ACC112 (cell line): ENCODE results near the gene PKP1.

Experiments
- H2AFZ ChIP-seq: fragments of 200-600 bp; sonication (generic); one replicate; pipeline ENCODE4 v1.6.0; 2017; ENCODE audit warnings: antibody characterized with exemption, low read length; ENCODE audit not compliant: unreplicated experiment
- H3K27ac ChIP-seq: fragments of 200-600 bp; sonication (generic); 2 replicates; pipeline ENCODE4 v1.5.1; 2014; ENCODE audit warnings: low read depth, mild to moderate bottlenecking, antibody characterized with exemption, low read length, moderate library complexity
- H3K27me3 ChIP-seq: fragments of 200-600 bp; sonication (generic); 2 replicates; pipeline ENCODE4 v1.6.1; 2014; ENCODE audit warnings: mild to moderate bottlenecking, antibody characterized with exemption, low read length, moderate library complexity, mixed read lengths; ENCODE audit not compliant: insufficient read depth
- H3K36me3 ChIP-seq: fragments of 200-600 bp; sonication (generic); 2 replicates; pipeline ENCODE4 v1.6.1; 2016; ENCODE audit warnings: mild to moderate bottlenecking, antibody characterized with exemption, low read length, moderate library complexity, mixed read lengths; ENCODE audit not compliant: insufficient read depth
- H3K4me1 ChIP-seq: fragments of 200-600 bp; sonication (generic); one replicate; pipeline ENCODE4 v1.6.1; 2016; ENCODE audit warnings: low read length, mixed read lengths; ENCODE audit not compliant: insufficient read depth, unreplicated experiment, control insufficient read depth
- H3K4me3 ChIP-seq: fragments of 200-600 bp; sonication (generic); 2 replicates; pipeline ENCODE4 v1.5.1; 2014; ENCODE audit warnings: mild to moderate bottlenecking, low read depth, low read length
- H3K79me2 ChIP-seq: fragments of 200-600 bp; sonication (generic); one replicate; pipeline ENCODE4 v1.6.0; 2016; ENCODE audit warnings: low read length; ENCODE audit not compliant: control insufficient read depth, unreplicated experiment, insufficient read depth

PKP1 gene

DNA sequence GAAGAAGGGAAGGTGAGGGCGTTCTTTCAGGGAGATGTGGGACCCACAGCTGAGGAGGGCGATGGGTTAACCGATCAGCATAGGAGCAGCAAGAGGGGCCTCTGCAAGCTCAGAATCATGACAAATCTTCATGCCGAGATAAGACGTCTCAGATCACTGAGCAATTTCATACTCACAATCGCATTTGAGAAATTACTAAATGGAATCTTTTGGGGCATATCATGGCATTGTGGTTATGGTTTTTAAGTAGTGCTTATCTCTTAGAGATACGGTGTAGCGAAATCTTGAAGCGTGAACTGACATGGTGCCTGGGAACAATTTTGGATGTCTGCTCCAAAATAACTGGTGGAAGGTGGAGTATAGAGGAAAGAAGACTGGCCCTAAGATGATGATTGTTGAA is 88.0 kb downstream of the PKP1 start:
- Histone ChIP-seq H3K36me3 (no peaks in the 10 kb centered on the region), H3K4me3 (no peak overlapping the region), H3K27ac (no peak overlapping the region), H3K27me3 (peaks cover 100% of the 10 kb centered on the region), H2AFZ (no peak overlapping the region), H3K79me2 (no peaks in the 10 kb centered on the region), H3K4me1 (no peaks in the 10 kb centered on the region)

DNA sequence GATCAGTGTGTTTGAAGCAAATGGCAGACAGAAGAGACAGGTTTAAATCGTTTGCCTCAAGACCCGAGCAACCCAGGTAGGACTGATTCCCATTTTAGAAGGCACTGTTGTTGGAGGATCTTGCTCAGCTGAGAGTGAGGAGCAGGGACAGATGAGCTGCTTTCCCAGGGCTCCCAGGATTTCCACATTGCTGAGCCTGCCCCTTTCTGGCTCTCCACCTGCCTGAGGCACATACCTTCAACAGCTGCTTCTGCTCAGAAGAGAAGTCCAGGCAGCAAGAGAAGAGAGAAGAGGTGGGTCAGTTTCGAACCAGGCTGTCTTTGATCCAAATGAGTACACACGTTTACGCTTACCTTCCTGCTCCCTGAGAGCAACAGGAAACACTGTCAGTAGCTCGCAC is 88.5 kb downstream of the PKP1 start:
- no peaks in the 10 kb centered on the region for H3K36me3 ChIP-seq
- no peak overlapping the region for H3K27ac ChIP-seq
- H3K4me3 ChIP-seq, result no peak overlapping the region
- peaks cover 96% of the 10 kb centered on the region for H3K27me3 ChIP-seq
- no peaks in the 10 kb centered on the region for H3K4me1 ChIP-seq
- H3K79me2 ChIP-seq, result no peaks in the 10 kb centered on the region
- no peak overlapping the region for H2AFZ ChIP-seq

DNA sequence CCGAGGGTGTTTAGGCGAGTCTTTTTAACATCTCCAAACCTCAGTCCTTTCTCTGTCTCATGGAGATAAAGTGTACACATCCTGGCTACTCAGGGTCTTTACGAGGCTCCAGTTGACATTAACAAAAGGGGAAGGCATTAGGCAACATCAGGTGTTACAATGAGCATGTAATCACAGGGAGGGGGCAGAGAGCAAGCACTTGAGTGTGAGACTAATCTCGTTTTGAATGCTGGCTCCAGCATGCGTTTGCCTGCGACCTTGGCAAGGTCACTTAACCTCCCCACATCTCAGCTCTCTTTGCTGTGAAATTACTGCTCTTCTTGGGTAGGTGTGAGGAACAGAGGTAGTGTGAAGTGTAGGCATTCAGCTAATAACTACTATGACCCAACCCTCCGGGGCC is 91.1 kb downstream of the PKP1 start:
- H3K36me3 ChIP-seq, result no peaks in the 10 kb centered on the region
- H3K27me3 ChIP-seq, result peaks cover 70% of the 10 kb centered on the region
- no peaks in the 10 kb centered on the region for H3K79me2 ChIP-seq
- no peak overlapping the region for H3K27ac ChIP-seq
- no peak overlapping the region for H3K4me3 ChIP-seq
- no peak overlapping the region for H2AFZ ChIP-seq
- H3K4me1 ChIP-seq, result no peaks in the 10 kb centered on the region

DNA sequence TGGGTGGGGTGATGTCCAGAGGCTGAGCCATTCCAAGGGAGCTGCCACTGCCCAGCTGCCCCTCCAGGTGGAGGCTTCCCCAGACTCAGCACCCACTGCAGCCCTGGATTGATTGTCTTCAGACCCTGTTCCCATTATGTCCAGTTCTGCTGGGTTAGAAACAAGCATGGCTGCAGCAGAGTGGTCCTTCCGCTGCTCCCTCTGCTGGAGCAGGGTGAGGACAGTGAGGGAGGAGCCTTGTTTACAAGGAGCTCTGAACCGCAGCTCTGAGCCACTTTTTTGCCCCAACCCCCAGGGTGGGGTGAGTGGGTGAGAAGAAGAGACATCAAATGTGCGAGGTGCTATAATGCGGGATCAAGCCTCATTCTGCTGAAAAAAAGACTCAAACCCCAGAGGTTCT is 91.9 kb downstream of the PKP1 start:
- Histone ChIP-seq H2AFZ (no peak overlapping the region), H3K4me1 (no peaks in the 10 kb centered on the region), H3K4me3 (no peak overlapping the region), H3K36me3 (no peaks in the 10 kb centered on the region), H3K27me3 (peaks cover 62% of the 10 kb centered on the region), H3K27ac (no peak overlapping the region), H3K79me2 (no peaks in the 10 kb centered on the region)

DNA sequence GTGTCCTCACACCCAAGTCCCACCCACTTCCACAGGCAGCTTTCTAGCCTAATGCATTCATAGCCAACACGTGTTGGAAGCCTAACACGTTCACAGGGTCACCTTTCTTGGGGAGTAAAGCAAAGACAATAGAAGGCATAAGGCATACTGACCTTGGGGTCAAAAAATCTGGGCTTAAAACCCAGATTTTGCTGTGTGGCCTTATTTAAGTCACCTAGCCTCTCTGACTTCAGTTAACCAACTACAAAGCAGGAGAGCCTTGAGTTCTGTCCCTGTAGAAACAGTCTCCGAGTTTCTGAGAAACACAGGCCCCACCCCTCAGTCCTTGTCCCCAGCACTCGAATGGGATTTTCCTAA is 92.8 kb downstream of the PKP1 start:
- Histone ChIP-seq H3K4me1 (no peaks in the 10 kb centered on the region), H3K4me3 (no peak overlapping the region), H3K27me3 (peaks cover 53% of the 10 kb centered on the region)

DNA sequence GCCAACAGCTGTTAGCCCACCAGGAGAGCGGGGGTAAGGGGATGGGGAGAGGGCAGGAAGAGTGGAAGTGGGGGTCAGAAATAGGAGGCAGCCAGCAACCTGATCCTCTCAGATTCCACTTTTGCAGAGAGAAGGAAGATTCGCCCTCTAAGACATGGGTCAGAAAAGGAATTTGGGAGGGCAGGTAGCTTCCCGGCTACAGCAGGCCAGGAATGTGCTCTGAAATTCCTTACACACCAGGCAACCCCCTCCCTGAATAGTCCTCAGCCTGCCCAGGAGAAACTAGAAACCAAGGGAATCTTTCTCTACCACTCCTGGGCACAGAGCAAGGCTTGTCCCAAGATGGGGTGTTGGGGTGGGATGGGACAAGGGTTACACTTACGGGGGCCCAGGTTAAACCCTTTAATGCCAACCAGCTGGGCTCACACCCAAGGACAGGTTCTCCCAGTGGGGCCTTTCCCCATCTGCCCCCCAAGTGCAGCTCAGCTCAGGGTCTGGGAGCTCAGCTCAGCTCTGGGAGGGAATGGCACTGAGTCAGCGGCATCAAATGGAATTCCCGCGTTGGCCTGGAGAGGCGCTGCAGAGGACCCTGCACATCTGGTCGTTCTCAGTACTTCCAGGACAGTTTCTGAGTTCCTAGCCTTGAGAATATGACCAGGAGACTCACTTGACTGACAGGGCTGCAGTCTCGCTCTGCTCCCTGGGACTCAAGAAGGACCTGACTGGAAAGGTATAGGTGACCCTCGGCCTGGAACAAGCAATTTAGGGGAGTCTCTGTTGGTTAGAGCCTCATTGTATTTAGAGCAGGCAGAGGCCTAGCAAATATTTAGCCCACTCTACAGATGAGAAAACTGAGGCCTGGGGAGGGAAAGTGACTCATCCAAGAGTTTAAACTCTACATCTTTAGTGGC is 93.4 kb downstream of the PKP1 start:
- peaks cover 47% of the 10 kb centered on the region for H3K27me3 ChIP-seq
- no peak overlapping the region for H3K27ac ChIP-seq
- H3K79me2 ChIP-seq, result no peaks in the 10 kb centered on the region
- no peaks in the 10 kb centered on the region for H3K4me1 ChIP-seq
- H3K4me3 ChIP-seq, result no peak overlapping the region
- no peaks in the 10 kb centered on the region for H3K36me3 ChIP-seq
- H2AFZ ChIP-seq, result no peak overlapping the region

More for the DNA sequence above, 92.8 kb downstream of the PKP1 start:
- Histone ChIP-seq H2AFZ (no peak overlapping the region), H3K27ac (no peak overlapping the region), H3K79me2 (no peaks in the 10 kb centered on the region), H3K36me3 (no peaks in the 10 kb centered on the region)

DNA sequence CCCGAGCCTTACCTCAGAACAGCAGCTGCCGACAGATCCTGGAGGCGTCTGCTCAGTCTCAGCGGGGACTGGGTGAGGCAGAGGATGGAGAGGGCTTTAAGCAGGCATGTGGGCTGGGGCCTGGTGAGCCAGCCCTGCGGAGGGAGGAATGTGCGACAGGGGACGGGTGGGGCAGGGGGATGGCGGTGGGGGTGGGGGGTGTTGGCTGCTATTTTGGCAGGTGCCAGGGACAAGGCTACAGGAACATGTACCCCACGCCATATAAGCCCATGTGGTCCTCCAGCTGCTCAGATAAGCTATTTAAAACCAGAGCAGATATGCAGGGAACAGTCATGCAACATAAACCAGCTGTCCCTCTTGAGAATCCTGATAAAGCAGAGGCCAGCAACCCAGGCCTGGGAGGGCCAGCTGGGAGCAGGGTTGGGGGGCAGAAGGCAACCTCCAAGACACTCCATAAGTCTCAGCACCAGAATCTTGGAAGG is 94.3 kb downstream of the PKP1 start, which contains the start of gene TNNT2:
Gene TNNT2 (minus strand): TSS at position 70 of the 482 bp plus-strand sequence. CDS start 4,426 bp downstream, outside the sequence.
- Histone ChIP-seq H3K27me3 (peaks cover 37% of the 10 kb centered on the region), H3K27ac (no peak within 1 kb of the TSS), H3K4me1 (no peaks in the 10 kb centered on the region), H3K4me3 (no peak within 1 kb of the TSS), H2AFZ (no peak within 1 kb of the TSS), H3K79me2 (no peaks in the 10 kb centered on the region), H3K36me3 (no peaks in the 10 kb centered on the region)

DNA sequence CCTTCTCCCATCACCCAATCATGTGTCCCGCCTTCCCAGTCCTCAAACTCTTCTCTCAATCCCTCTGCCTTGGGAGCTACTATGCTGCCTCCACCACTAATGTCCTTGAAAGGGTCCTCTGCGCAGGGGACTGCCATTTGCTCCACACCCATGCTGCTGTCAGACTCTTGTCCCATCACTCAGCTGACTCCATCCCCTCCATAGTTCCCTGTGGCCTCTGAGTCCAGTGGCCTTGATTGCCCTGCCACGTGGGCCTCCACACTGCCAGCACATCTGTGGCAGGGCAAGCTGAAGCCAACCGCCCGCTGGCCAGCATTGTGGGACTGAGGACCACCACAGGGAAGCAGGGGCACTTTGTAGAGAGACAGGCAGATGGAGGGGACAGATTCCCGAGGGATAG is 95.5 kb downstream of the PKP1 start:
- Histone ChIP-seq H3K27ac (no peak overlapping the region), H3K4me1 (peaks cover 5% of the 10 kb centered on the region), H3K27me3 (peaks cover 26% of the 10 kb centered on the region)

DNA sequence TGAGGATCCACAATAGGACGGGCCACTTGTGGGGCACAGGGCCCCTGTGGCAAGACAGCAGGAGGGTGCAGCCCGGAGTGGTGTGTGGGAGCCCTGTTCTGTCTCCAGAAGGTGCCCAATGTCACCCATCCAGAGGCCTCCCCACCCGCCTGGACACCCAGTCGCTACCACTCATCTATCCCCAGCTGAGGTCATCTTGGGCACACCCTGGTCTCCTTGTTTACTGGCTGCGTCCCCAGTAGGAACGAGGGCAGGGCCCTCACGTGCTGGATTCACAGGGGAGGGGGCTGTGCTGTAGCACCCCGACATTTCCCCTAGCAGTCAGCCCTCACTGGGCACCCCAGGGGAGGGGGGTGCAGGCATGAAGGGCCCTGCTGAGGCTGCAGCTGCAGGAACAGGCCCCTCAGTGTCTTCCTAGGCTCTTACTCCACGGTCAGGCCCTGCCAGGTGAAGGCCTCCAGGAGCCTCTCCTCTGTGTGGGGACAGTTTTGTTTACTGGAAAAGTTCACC is 96.5 kb downstream of the PKP1 start:
- Histone ChIP-seq H3K79me2 (no peaks in the 10 kb centered on the region), H3K4me3 (no peak overlapping the region), H3K27me3 (peaks cover 16% of the 10 kb centered on the region)

More for the DNA sequence above, 95.5 kb downstream of the PKP1 start:
- H3K4me3 ChIP-seq, result no peak overlapping the region
- H3K36me3 ChIP-seq, result no peaks in the 10 kb centered on the region
- H3K79me2 ChIP-seq, result no peaks in the 10 kb centered on the region
- no peak overlapping the region for H2AFZ ChIP-seq

DNA sequence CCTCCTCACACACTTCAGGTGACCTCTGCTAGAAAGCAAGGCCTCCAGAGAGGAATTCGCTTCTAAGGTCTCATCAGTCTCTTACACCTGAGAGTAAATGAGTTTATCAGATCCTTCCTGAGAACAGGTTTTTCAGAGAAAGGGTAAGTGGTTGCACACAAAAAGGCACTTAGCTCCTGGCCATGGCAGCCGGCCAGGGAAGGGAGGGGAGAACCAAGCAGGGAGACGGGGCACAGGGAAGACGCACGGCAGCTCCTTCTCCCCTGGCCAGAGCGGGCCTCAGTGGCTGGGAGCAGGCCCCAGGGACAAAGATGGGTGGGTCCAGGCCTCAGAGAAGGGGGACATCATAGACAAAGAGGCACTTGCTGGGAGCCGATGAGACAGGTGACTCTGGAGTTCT is 97.8 kb downstream of the PKP1 start:
- no peaks in the 10 kb centered on the region for H3K36me3 ChIP-seq

More for the DNA sequence above, 96.5 kb downstream of the PKP1 start:
- Histone ChIP-seq H2AFZ (no peak overlapping the region), H3K36me3 (no peaks in the 10 kb centered on the region), H3K27ac (no peak overlapping the region), H3K4me1 (peaks cover 14% of the 10 kb centered on the region)

More for the DNA sequence above, 97.8 kb downstream of the PKP1 start:
- Histone ChIP-seq H3K79me2 (no peaks in the 10 kb centered on the region), H2AFZ (no peak overlapping the region), H3K4me1 (peaks cover 17% of the 10 kb centered on the region), H3K27ac (no peak overlapping the region), H3K27me3 (peaks cover 2% of the 10 kb centered on the region; the same call in 1 of the 2 replicates), H3K4me3 (no peak overlapping the region)
